ENCODE results near the gene PSG3. TPM values are rescaled to one million over a fixed set of nuclear protein-coding genes. Genes with fewer than 3 reads are reported as not detected.
"Not testable (repeated sequence)": the region's sequence is repeated elsewhere in the genome, so short reads cannot be mapped to it uniquely, and the experiment has no call there.

Gene PSG3
- total RNA-seq (2021) (not detected in 2 replicates), Bru-seq, nascent RNA (percentile 4 among the genes with signal in this experiment), BruChase-seq, experiment 1, labeled RNA remaining after a 2-hour chase (not detected), BruChase-seq, experiment 2, labeled RNA remaining after a 6-hour chase (not detected)
- long read RNA-seq, result 0 reads

- H3K4me2 ChIP-seq; H3K4me1 ChIP-seq (replicated peaks; ENCODE audit: insufficient read depth); H3K79me2 ChIP-seq (ENCODE audit: low read depth); H4K20me1 ChIP-seq (ENCODE audit: insufficient read depth); H3K4me3 ChIP-seq; H3K9me3 ChIP-seq (ENCODE audit: insufficient read depth, low read depth); BruUV-seq (replicated peaks); H3K27me3 ChIP-seq (ENCODE audit: insufficient read depth, low read depth); H3F3A ChIP-seq (ENCODE audit: insufficient read depth, low read depth); H2AFZ ChIP-seq; H3K27ac ChIP-seq; DNase-seq; H3K9me2 ChIP-seq (ENCODE audit: insufficient read depth); H3K36me3 ChIP-seq (ENCODE audit: low read depth); POLR2A ChIA-PET (ENCODE audit: unreplicated experiment); intact Hi-C loops (cut with micrococcal nuclease; ENCODE audit: unreplicated experiment); CTCF ChIA-PET: not testable (repeated sequence)
Observed at GRCh38 chr19:42740381-42740780, at the start of gene PSG3. Gene PSG3, minus strand, starts transcription at chr19:42740481. Its CDS starts 97 bp downstream, at chr19:42740384.

DNA sequence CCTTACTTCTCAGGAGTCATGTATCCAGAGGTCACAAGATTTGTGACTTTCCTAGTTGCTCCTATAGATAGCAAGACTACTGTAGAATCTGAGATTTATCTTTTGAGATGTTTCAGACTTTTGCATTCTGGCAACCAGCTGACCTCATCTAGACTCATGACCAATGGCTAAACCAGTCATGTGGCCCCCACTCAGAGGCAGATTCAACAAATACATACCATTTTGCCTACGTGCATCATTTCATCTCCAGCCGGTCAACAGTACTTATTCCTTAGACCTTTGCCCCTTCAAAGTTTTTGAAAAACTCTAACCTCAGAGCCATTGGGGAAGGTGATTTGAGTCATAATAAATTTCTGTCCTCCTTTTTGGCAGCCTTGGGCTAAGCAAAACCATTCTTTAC is 48.5 kb upstream of the PSG3 start:
- H3F3A ChIP-seq (ENCODE audit: insufficient read depth, low read depth); H3K9me3 ChIP-seq (ENCODE audit: insufficient read depth, low read depth); H4K20me1 ChIP-seq (ENCODE audit: insufficient read depth); intact Hi-C loops (cut with micrococcal nuclease; ENCODE audit: unreplicated experiment); BruUV-seq (replicated peaks); H3K4me2 ChIP-seq; H2AFZ ChIP-seq; H3K9me2 ChIP-seq (ENCODE audit: insufficient read depth); H3K4me3 ChIP-seq; POLR2A ChIA-PET (ENCODE audit: unreplicated experiment); DNase-seq; H3K27me3 ChIP-seq (ENCODE audit: insufficient read depth, low read depth); H3K27ac ChIP-seq; H3K36me3 ChIP-seq (ENCODE audit: low read depth); H3K4me1 ChIP-seq (replicated peaks; ENCODE audit: insufficient read depth); H3K79me2 ChIP-seq (ENCODE audit: low read depth): not testable (repeated sequence)
- CTCF ChIA-PET, result interaction anchor here (0.6 kb wide), 1 partner anchor 10 kb away, joined by 3 read pairs; no protein-coding TSS in a partner anchor

GRCh38 chr19:42787766-42788165 is 47.5 kb upstream of the PSG3 start:
- H3K27me3 ChIP-seq (ENCODE audit: insufficient read depth, low read depth); BruUV-seq (replicated peaks); H3K79me2 ChIP-seq (ENCODE audit: low read depth); DNase-seq; POLR2A ChIA-PET (ENCODE audit: unreplicated experiment); CTCF ChIA-PET; H2AFZ ChIP-seq; H3F3A ChIP-seq (ENCODE audit: insufficient read depth, low read depth); H3K9me3 ChIP-seq (ENCODE audit: insufficient read depth, low read depth); H3K9me2 ChIP-seq (ENCODE audit: insufficient read depth); H3K4me3 ChIP-seq; H4K20me1 ChIP-seq (ENCODE audit: insufficient read depth); intact Hi-C loops (cut with micrococcal nuclease; ENCODE audit: unreplicated experiment); H3K4me1 ChIP-seq (replicated peaks; ENCODE audit: insufficient read depth); H3K27ac ChIP-seq; H3K4me2 ChIP-seq; H3K36me3 ChIP-seq (ENCODE audit: low read depth): not testable (repeated sequence)

GRCh38 chr19:42776750-42777612 is 36.7 kb upstream of the PSG3 start:
- H3K36me3 ChIP-seq (ENCODE audit: low read depth); H3F3A ChIP-seq (ENCODE audit: insufficient read depth, low read depth); BruUV-seq (replicated peaks); H3K9me2 ChIP-seq (ENCODE audit: insufficient read depth); H3K4me2 ChIP-seq; POLR2A ChIA-PET (ENCODE audit: unreplicated experiment); H3K27me3 ChIP-seq (ENCODE audit: insufficient read depth, low read depth); H2AFZ ChIP-seq; H3K4me3 ChIP-seq; H3K9me3 ChIP-seq (ENCODE audit: insufficient read depth, low read depth); H4K20me1 ChIP-seq (ENCODE audit: insufficient read depth); H3K79me2 ChIP-seq (ENCODE audit: low read depth); H3K27ac ChIP-seq; H3K4me1 ChIP-seq (replicated peaks; ENCODE audit: insufficient read depth); CTCF ChIA-PET: not testable (repeated sequence)
- intact Hi-C loops (cut with micrococcal nuclease; ENCODE audit: unreplicated experiment), result loop anchor here (2.0 kb wide), 1 partner anchor 84 kb away; no protein-coding TSS in a partner anchor
- DNase-seq, result peak; percentile 54 to 68
- TF ChIP-seq, protein P1, sequence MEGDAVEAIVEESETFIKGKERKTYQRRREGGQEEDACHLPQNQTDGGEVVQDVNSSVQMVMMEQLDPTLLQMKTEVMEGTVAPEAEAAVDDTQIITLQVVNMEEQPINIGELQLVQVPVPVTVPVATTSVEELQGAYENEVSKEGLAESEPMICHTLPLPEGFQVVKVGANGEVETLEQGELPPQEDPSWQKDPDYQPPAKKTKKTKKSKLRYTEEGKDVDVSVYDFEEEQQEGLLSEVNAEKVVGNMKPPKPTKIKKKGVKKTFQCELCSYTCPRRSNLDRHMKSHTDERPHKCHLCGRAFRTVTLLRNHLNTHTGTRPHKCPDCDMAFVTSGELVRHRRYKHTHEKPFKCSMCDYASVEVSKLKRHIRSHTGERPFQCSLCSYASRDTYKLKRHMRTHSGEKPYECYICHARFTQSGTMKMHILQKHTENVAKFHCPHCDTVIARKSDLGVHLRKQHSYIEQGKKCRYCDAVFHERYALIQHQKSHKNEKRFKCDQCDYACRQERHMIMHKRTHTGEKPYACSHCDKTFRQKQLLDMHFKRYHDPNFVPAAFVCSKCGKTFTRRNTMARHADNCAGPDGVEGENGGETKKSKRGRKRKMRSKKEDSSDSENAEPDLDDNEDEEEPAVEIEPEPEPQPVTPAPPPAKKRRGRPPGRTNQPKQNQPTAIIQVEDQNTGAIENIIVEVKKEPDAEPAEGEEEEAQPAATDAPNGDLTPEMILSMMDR (conservative IDR thresholded peaks at IDR 0.05), result peak; percentile 91

GRCh38 chr19:42774510-42775158 is 34.4 kb upstream of the PSG3 start:
- H3K9me2 ChIP-seq (ENCODE audit: insufficient read depth); POLR2A ChIA-PET (ENCODE audit: unreplicated experiment); H3K79me2 ChIP-seq (ENCODE audit: low read depth); H3F3A ChIP-seq (ENCODE audit: insufficient read depth, low read depth); H3K4me2 ChIP-seq; H3K4me3 ChIP-seq; H3K27ac ChIP-seq; CTCF ChIA-PET; H3K27me3 ChIP-seq (ENCODE audit: insufficient read depth, low read depth); H3K4me1 ChIP-seq (replicated peaks; ENCODE audit: insufficient read depth); H3K36me3 ChIP-seq (ENCODE audit: low read depth); H4K20me1 ChIP-seq (ENCODE audit: insufficient read depth); H3K9me3 ChIP-seq (ENCODE audit: insufficient read depth, low read depth); H2AFZ ChIP-seq; BruUV-seq (replicated peaks); intact Hi-C loops (cut with micrococcal nuclease; ENCODE audit: unreplicated experiment); DNase-seq: not testable (repeated sequence)
